ENCODE measurements around the gene PTCHD4.
"Not testable (repeated sequence)": the region's sequence is repeated elsewhere in the genome, so short reads cannot be mapped to it uniquely, and the experiment has no call there.

Gene PTCHD4

DNA sequence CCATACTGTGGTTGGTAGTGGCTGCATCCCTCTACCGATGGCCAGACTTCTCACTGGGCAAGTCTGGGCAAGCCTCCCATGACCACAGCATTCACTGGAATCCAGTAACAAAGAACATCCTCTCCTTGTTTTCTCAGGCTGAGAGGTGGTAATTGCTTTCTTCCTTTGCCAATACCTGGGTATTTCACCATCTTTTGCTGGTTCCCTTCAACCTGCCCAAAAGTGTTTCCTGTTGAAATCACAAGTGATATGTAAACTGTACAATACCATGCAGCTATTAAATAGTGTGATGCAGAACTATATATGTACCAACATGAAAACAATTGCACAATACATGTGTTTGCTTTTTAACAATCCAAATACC, at the start of gene PTCHD4:
Gene PTCHD4, minus strand, starts transcription at position 55 of the 364 bp plus-strand sequence. CDS start 42,240 bp downstream, outside the sequence.
- DNase-seq: no peak

DNA sequence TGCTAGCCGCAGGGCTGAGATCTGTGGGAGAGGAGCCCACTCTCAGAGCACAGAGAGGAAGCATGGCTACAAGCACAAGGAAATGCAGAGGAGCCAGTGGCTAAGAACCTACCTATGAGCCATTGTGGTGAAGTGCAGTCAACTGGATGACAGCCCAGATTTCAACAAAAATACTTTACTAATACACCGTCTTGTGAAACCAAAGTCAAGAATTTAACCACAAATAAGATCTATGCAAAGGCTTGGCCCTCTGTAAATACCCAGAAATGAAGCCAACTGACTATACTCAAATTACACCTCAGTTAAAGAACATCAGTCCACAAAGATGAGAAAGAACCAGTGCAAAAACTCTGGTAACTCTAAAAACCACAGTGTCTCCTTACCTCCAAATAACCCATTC, 40.1 kb upstream of the PTCHD4 start:
- no peak for DNase-seq

DNA sequence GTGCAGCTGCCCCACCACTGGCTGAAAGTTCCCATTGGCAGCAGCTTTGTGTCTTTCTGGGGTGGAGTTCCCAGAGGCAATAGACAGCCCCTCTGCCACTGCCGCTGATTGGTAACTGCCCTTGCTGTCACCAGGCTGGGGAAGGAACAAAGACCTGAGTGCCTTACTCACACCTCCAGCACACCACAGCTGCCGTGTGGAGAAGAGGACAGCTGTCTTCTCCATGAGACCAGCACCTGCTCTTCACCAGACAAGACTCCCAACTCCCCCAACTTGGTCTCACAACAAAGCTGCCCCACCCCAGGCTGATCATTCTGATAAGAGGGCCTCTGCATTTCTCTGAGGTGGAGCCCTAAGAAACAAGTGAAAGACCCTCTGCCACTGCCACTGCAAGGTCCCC, 39.7 kb upstream of the PTCHD4 start:
- DNase-seq: no peak

DNA sequence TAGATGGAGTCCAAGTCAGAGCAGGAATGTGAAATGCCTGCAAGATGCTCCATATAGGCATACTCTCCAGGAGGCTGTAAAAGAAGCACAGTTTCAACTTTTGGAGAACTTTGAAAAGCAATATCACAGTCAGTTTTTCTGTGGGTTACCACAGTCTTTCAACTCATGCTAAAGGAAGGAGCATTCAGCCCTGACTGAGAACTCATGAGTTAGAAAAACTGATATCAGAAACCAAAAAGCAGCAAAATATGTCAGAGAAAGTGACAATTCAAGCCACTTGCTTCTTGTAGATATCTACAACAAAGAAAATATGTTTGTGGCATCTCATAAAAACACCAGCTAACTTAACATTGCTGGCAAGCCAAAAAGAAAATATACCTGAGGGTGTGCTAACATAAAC, 36.1 kb upstream of the PTCHD4 start:
- DNase-seq: no peak

DNA sequence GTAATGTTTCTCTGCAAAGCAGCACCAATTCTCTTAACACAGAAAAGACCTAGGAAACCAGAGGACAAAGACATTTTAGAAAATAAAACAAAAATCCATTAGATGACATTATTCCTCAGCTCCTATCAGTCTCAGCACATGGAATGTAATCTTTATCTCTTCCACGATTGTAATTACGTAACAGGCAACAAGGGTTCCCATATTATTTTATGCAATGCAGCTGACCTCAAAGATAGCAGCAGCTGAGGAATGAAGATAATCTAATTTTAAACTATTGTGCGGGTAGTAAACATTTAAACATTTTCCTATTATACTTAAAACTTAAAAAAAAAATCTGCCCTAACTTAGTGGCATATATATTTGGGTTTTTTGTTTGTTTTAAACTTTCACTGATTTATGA, 33.0 kb upstream of the PTCHD4 start:
- no peak for DNase-seq

DNA sequence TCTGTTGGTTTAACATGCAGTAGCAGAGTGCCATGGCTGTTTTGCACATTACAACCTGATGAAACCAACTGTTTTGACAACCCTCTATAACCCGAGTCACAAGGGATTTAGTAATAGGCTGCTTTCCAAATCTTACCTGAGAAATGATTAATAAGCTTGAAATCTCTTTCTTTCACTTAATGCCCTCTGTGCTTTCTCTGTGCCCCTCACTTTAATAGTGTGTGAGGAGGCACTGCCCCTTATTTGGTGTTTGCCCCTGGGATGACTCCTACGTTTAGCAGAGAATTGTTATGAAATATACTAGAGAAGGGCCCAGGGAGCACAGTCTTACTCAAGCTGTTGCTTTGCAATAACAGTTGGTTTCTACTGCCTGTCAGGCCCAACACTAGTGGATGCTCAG, 31.0 kb upstream of the PTCHD4 start:
- no peak for DNase-seq

DNA sequence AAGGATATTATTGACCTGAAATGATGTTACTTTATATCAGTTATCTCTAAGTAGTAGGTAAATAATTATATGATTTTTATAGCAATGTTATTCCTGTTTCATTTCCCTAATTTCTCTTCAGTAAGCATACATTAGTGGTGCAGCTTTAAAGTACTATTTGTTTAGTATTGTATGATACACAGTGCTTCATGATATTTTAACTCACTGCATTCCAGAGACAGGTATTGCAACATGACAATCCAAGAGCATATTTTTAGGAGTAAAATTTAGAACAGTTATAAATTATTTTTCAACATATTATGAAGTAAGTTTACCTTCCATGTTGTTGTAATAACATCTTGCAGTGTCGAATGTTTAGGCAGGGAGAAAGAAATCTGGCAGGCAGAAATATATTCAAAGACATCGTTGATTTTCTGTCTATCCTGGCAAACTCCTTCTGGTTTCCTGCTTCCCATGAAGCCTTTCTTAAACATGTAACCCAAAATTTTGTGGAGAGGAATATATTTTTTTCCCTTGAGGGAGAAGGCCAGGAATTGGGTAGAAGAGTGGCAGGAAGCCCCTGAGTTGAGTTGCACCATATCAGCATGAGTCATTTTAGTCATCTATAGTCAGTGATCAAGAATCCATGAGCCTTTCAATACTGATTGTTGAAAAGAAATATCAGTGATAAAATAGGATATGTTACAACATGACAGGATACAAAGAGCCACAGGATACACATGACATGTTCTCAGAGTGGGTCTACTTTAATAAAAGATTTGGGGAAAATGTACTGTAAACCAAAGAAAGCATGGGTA, 29.0 kb upstream of the PTCHD4 start:
- no peak for DNase-seq

DNA sequence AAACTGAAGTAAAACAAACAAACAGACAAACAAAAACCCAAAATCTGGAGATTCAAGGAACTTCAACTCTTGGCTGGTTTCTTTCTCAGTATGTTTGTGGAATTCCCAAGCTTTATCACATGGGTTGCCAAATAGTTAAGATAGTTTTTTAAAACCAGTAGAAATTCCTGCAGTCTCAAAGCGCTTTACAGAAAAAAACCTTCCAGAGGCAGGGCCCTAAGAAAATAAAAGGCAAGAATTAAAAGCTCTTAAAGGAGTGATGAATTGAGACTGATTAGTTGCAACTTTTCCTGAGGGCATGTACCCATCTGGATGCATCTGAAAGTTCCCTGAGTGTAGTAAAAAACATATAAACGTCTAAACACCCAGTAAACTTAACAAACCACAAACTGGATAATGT, 25.9 kb upstream of the PTCHD4 start:
- no peak for DNase-seq

DNA sequence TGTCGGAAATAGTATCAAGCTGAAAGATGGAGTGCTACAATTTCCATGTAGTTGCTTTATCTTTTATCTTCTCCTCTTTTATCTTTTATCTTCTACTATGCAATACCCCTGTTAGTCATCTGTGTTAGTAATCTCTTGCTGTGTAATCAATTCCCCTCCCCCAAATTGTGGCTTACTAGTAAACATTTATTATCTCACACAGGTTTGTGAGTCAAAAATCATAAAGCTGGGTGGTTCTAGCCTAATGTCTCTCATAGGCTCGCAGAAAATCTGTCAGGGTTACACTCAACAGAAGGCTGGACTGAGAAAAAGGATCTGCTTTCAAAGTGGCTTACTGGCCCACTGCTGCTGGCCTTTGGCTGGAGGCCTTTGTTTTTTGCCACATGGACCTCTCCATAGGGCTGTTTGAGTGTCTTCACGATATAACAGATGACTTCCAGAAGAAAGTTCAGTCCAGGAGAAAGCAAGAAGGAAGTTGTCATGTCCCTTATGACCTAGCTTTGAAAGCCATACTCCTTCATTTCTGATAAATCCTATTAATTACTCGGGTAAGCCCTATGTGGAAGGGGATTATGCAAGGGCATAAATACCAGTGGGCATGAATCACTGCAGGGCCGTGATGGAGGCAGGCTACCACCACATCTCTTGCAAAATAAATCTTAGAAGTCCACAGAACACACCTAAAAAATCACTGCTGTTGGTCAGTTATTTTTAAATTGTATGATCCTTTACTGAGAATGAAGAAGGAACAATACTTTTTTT, 24.5 kb upstream of the PTCHD4 start:
- DNase-seq: no peak

DNA sequence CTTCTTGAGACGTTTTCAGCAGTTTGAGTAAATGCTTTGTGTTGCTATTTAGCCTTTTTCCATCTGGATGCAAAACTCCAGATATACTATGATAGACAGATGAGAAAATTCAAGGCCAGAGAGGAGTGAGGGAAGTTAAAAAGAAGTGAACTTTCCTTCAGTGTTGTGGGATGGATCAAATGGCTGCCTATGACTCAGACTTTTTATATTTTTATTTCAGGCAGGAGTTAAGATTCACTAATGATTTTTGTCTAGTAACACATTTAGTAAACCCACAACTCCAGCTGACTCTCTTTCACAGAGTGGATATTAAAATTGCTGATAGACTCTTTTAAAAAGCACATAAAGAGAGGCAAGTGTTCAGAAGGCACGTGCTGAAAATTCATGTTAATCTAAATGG, 23.2 kb upstream of the PTCHD4 start:
- DNase-seq: no peak

DNA sequence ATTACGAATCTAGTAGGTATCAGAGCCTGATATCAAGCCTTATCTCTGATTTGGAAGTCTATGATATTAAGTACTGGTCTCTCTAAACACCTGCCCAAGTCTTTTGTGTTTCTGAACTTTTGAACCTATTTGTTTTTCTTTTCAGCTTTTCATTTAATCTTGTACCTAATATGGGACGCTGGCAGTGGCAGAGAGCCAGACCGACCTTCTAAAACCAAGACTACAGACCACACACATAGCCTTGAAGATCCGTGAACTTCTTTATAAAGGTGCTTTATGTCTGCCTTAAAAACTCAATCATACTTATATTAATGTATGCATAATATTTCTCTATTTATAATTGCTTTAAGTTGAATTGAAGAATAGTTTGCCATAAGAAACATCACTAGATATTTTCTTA, 12.6 kb upstream of the PTCHD4 start:
- no peak for DNase-seq

DNA sequence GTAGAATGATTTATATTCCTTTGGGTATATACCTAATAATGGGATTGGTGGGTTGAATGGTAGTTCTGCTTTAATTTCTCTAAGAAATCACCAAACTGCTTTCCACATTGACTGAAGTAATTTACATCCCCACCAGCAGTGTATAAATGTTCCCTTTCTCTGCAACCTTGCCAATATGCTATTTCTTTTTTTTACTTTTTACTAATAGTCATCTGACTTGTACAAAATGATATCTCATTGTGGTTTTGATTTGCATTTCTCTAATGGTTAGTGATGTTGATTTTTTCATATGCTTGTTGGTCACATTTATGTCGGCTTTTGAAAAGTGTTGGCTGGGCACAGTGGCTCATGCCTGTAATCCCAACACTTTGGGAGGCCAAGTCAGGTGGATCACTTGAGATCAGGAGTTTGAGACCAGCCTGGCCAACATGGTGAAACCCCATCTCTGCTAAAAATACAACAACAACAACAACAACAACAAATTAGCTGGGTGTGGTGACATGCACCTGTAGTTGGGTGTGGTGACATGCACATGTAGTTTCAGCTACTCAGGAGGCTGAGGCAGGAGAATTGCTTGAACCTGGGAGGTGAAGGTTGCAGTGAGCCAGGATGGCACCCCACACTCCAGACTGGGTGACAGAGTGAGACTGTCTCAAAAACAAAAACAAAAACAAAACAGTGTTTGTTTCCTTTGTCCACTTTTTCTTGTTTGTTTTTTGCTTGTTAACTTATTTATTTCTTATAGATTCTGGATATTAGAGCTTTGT, 11.2 kb upstream of the PTCHD4 start:
- not testable (repeated sequence) for DNase-seq

DNA sequence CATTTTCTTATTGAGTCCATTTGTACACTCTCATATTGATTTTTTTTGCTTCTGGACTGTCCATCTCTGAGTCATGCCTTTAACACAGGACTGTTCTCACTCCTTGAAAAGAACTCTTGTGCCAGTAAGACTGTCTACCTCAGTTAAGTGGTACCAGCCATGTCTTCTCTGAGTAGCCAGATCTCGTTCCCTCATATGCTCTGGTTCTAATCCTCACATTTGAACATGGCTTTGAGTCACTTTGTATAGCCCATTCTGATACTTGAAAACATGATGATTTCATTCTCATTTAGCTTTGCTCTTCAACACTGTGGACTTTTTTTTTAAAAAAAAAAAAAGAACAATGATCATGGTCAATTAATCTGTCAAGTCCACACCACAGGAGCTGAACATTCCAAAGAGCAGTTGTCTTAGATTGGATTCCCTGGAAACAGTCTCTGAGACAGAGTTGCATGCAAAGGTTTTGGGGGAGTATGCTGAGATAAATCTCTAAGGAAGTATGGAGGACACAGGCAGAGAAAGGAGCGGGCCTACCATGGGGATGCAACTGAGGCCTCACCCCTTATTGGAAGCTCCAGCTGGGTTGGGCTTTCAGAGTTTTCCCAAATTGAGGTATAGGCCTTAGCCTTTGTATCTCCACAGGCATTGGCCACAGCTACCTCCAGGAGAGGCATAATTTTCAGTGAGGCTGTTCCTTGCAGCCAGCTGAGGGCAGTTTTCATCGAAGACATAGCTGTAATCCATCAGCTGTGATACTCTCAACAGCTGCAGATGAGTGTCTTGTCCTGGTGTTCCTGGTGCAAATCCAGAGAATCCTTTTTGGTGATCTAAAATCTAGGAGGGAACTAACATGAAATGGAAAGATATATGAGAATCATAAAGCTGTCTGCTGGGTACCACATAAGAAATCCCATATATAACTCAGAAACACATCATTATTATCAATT, 6.0 kb upstream of the PTCHD4 start:
- no peak for DNase-seq

DNA sequence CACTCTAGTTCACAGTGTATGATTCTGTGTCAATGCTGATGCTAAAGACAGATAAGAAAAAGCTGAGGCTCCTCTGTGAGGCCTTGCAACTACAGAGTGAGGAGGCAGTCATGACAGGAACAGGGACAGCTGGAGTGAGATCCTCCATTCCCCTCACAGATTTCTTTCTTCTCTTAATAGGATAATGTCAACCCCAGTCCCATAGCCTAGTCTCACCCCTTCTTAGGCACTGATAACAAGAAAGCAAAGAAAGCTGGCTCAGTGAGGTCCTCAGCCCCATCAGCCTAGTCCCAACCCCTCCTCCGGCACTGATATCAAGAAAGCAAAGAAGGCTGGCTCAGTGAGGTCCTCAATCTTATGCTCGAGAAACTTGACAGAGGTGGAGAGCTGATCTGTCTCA, 2.1 kb upstream of the PTCHD4 start:
- no peak for DNase-seq

DNA sequence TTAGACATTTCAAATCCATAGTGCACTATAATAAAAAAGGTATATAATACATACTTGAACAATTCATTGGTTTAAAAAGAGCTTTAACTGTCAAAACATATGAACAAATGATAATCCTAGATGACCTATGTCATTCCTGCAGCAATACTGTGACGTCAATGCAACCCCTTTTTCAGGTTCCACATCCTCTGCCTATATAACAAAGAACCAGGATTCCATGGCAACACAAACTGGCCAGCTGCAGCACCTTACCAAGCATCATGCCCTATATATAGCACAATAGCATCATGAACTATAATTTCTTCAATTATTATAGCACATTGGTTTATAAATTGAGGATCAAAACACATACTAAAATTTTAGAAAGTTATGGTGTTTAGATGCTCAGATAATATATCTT, 578 bp upstream of the PTCHD4 start:
- no peak for DNase-seq

DNA sequence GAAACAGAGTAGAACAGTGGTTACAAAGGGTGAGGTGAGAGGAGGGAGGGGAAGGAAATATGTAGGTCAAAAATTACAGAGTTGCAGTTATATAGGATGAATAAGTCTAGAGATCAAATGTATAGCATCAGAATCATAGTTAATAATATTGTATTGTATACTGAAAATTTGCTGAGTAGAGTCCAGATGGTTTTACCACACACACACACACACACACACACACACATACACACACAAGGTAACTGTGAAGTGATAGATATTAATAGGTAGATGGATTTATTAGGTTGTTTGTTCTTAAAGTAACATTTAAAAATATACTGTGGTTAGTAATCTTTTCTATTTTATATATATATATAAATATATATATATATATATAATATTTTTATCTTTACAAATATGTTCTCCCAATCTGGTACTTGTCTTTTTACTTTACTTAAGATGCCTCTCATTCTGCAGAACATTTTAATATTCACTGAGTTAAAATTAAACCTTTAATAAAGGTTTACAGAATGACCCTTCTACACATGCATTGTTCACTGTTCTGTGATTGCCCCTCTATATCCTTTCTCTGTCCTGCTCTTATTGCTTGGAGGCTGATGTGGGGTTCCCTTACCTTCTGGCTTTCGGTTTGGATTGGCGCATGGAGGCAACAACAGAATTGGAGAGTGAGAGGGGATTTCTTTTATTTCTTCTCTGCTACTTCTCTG, 408 bp downstream of the PTCHD4 start:
- DNase-seq: no peak

DNA sequence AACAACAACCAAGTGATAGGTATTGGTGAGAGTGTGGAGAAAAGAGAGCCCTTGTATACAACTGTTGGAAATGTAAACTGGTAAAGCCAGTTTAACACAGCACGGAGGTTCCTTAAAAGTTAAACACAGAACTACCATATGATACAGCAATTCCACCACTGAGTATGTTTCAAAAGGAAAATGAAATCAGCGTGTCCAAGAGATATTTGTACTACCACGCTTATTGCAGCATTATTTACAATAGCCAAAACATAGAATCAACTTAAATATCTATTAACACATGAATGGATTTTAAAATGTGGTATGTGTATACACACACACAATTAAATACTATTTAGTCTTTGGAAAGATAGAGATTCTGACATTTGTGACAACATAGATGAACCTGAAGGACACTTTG, 1.1 kb downstream of the PTCHD4 start:
- no peak for DNase-seq

DNA sequence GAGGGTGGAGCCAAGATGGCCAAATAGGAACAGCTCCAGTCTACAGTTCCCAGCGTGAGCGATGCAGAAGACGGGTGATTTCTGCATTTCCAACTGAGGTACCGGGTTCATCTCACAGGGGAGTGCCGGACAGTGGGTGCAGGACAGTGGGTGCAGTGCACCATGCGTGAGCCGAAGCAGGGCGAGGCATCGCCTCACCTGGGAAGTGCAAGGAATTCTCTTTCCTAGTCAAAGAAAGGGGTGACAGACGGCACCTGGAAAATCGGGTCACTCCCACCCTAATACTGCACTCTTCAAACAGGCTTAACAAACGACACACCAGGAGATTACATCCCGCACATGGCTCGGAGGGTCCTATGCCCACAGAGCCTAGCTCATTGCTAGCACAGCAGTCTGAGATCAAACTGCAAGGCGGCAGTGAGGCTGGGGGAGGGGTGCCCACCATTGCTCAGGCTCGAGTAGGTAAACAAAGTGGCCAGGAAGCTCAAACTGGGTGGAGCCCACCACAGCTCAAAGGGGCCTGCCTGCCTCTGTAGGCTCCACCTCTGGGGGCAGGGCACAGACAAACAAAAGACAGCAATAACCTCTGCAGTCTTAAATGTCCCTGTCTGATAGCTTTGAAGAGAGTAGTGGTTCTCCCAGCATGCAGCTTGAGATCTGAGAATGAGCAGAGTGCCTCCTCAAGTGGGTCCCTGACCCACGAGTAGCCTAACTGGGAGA, 8.4 kb downstream of the PTCHD4 start:
- DNase-seq: not testable (repeated sequence)

DNA sequence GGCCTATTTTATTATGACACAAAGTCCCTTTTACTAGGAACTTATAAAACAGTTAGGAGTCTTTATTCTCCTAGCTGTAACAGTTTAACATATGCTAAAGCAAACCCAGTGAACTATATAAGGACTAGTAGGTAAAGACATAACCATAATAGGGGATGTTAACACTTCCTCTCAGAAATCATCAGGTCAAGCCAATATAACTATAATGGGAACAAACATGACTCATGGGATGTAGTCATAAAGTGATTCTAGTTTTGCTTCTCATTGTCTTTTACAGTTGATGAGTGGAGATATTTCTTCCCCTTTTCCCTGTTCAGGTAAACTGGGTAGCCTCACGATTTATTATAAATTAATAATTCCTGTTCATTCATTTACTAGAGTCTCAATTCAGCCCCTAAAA, 9.7 kb downstream of the PTCHD4 start:
- DNase-seq: no peak

DNA sequence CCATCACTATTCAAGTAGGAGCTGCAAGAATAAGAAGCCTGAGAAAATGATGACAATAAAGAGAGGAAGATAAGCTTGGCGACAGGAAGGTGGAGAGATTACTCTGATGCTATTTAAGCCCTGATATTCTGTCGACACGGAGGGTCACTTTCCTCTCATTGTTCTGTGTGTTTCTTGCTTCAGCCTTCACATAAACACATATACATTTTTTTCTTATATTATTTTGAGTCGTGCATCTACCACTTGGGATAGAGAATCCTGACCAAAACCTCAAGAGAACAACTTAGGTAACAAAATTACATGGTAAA, 10.5 kb downstream of the PTCHD4 start:
- DNase-seq: no peak
